ENCODE measurements around the gene CRB3.

GRCh38 chr19:6490134-6490533, 26.1 kb downstream of the CRB3 start:
- TF ChIP-seq CTCF (IDR thresholded peaks at IDR 0.05) = no peak
- no peak for TF ChIP-seq POLR2A (IDR thresholded peaks at IDR 0.05)

Data from lower leg skin (tissue), 3 donors.